ENCODE results near the gene PAPOLG. TPM values are rescaled to one million over a fixed set of nuclear protein-coding genes. Genes with fewer than 3 reads are reported as not detected.

Gene PAPOLG
- total and polyA plus RNA-seq, 2 of the 13 experiments (the other 11 are each of a cell fraction or from before 2014, with no cell fraction given), result 10.1 to 10.4 TPM

- TF ChIP-seq ZNF674 (CRISPR knock-in tag; IDR thresholded peaks at IDR 0.05; ENCODE audit: low read depth) (no peak), ZBED4 (CRISPR knock-in tag; IDR thresholded peaks at IDR 0.05; ENCODE audit: borderline replicate concordance) (no peak), BORCS8-MEF2B (CRISPR knock-in tag; IDR thresholded peaks at IDR 0.05) (no peak), ZXDC (CRISPR knock-in tag; IDR thresholded peaks at IDR 0.05) (no peak), ZFY (CRISPR knock-in tag; IDR thresholded peaks at IDR 0.05) (no peak), IKZF5 (CRISPR knock-in tag; IDR thresholded peaks at IDR 0.05) (no peak), FOXM1 (CRISPR knock-in tag; IDR thresholded peaks at IDR 0.05) (no peak), ZNF350 (CRISPR knock-in tag; IDR thresholded peaks at IDR 0.05; ENCODE audit: borderline replicate concordance, low read depth) (no peak), CREB1 (IDR thresholded peaks at IDR 0.05) (no peak), CREB1 (CRISPR knock-in tag; IDR thresholded peaks at IDR 0.05) (no peak), ZNF367 (CRISPR knock-in tag; IDR thresholded peaks at IDR 0.05; ENCODE audit: borderline replicate concordance) (no peak), IKZF1 (IDR thresholded peaks at IDR 0.05) (no peak), ZMYM3 (CRISPR knock-in tag; IDR thresholded peaks at IDR 0.05) (no peak), TIGD3 (CRISPR knock-in tag; IDR thresholded peaks at IDR 0.05; ENCODE audit: borderline replicate concordance) (no peak), ATF2 (CRISPR knock-in tag; IDR thresholded peaks at IDR 0.05) (no peak), ZNF780A (CRISPR knock-in tag; IDR thresholded peaks at IDR 0.05) (no peak)
- WGBS (ENCODE audit: low lambda C conversion rate), result 91% methylated on average over 3 of the region's 3 CpGs
- no peak for FAIRE-seq
- H3K4me2 ChIP-seq (ENCODE audit: low read depth, low read length), result no peak overlapping the region
- H3K27ac ChIP-seq (ENCODE audit: extremely low read length, insufficient read depth, low read length), result no peak overlapping the region
- no TSS peak for BruUV-seq (replicated peaks)
- no peaks in the 10 kb centered on the region for H3K79me2 ChIP-seq (ENCODE audit: insufficient read depth, low read length)
- no peak for DNase-seq (ENCODE audit: low spot score)
- CTCF ChIA-PET (ENCODE audit: low intra/inter-chr PET ratio, low total read pairs), result no interaction called here
- no peak overlapping the region for H2AFZ ChIP-seq (ENCODE audit: low read length)
- H3K36me3 ChIP-seq (replicated peaks in 1 of 2; ENCODE audit: control insufficient read depth in 1 of 2, insufficient read depth in 2 of 2, low read length in 2 of 2), result peaks cover 11 to 77% of the 10 kb centered on the region in 2 experiments
- H3K9me3 ChIP-seq (ENCODE audit: low read length), result no peaks in the 10 kb centered on the region
- no peak for ATAC-seq
- in situ Hi-C loops (cut with HindIII; ENCODE audit: extremely low pct_ligation_motif_present, low pct_unique_long_range_greater_than_20kb), result no loop called here
- no peaks in the 10 kb centered on the region for H4K20me1 ChIP-seq (ENCODE audit: insufficient read depth, low read length)
- intact Hi-C loops (cut with micrococcal nuclease; ENCODE audit: unreplicated experiment), result no loop called here
- H3K9ac ChIP-seq (ENCODE audit: insufficient read depth, low read depth, low read length), result no peak overlapping the region
- H3K4me1 ChIP-seq (ENCODE audit: insufficient read depth, low read length), result 0 out of 2 replicates have a peak, but pooled peaks cover 4% of the 10 kb centered on the region
- POLR2A ChIA-PET, result no interaction called here
- no peak overlapping the region for H3K4me3 ChIP-seq (replicated peaks in 1 of 3; ENCODE audit: insufficient read depth in 1 of 3, low read depth in 2 of 3, low read length in 3 of 3)
- no peaks in the 10 kb centered on the region for H3K27me3 ChIP-seq (ENCODE audit: control insufficient read depth in 1 of 2, insufficient read depth in 2 of 2, low read length in 2 of 2)
Measured at GRCh38 chr2:60780721-60781120, 24.7 kb downstream of the PAPOLG start.

All from HepG2 (cell line).